Gastroesophageal sphincter (tissue), 4 donors: ENCODE results near the gene ABCG1. TPM values are rescaled to one million over a fixed set of nuclear protein-coding genes. Genes with fewer than 3 reads are reported as not detected.

ENCODE experiments used
- ATAC-seq: fragments of 150-250 bp; one replicate; pipeline ENCODE4 v1.9.1; 2016; ENCODE audit warnings: mild to moderate bottlenecking, moderate library complexity
- H3K27ac ChIP-seq, 4 donors: fragments of 200-600 bp; sonication (generic) in 3 of 4; 1 replicate in 3 of 4; 2 replicates in 1 of 4; pipeline ENCODE4 v1.5.1; 2016 to 2019
- H3K27me3 ChIP-seq: fragments of 200-600 bp; sonication (generic); one replicate; pipeline ENCODE4 v1.5.1; 2019
- H3K36me3 ChIP-seq, 2 donors: fragments of 200-600 bp; sonication (generic); one replicate each; pipeline ENCODE4 v1.5.1; 2019; ENCODE audit warnings: control low read depth in 1 of 2
- H3K4me1 ChIP-seq, 3 donors: fragments of 200-600 bp; sonication (generic); 1 replicate in 2 of 3; 2 replicates in 1 of 3; pipeline ENCODE4 v1.5.1; 2016 to 2019; ENCODE audit warnings: control low read depth in 2 of 3
- H3K4me3 ChIP-seq, 2 donors: fragments of 200-600 bp; sonication (generic); one replicate each; pipeline ENCODE4 v1.5.1; 2019; ENCODE audit warnings: mild to moderate bottlenecking in 1 of 2, moderate library complexity in 1 of 2
- H3K9me3 ChIP-seq, 3 donors: fragments of 200-600 bp; sonication (generic); one replicate each; pipeline ENCODE4 v1.5.1; 2017 to 2019; ENCODE audit warnings: control low read depth in 2 of 3
- EP300 ChIP-seq: sonication (generic); formaldehyde crosslinking; IDR thresholded peaks from one replicate; pipeline ENCODE4 v1.6.1; 2017; ENCODE audit warnings: antibody characterized with exemption, mild to moderate bottlenecking
- POLR2A ChIP-seq, 2 donors: fragments of 450-650 bp; IDR thresholded peaks; one replicate each; pipeline ENCODE4 v1.6.1; 2017; ENCODE audit warnings: antibody characterized with exemption in 2 of 2, mild to moderate bottlenecking in 2 of 2, moderate library complexity in 1 of 2
- POLR2AphosphoS5 ChIP-seq: sonication (generic); formaldehyde crosslinking; IDR thresholded peaks from one replicate; pipeline ENCODE4 v1.6.1; 2017; ENCODE audit warnings: antibody characterized with exemption
- WGBS, 2 donors: methylation state at CpG; one replicate each; pipeline ENCODE4 v1.1.5; 2018; ENCODE audit warnings: low coverage in 1 of 2; 5-methylcytosine and 5-hydroxymethylcytosine counted together
- total RNA-seq, 4 donors: library from RNA; depleted of rRNA; stranded (reverse); fragments of >200 nt; gene quantifications; one replicate each; pipeline ENCODE4 v1.1.0, GENCODE V29; 2016
- TF ChIP-seq, protein P1 (sequence below), 4 experiments: fragments of 200-600 bp in 2 of 4; fragments of 450-650 bp in 2 of 4; sonication (generic) in 1 of 4; IDR thresholded peaks; one replicate each; pipeline ENCODE4 v1.5.1; 2017 to 2019; ENCODE audit warnings: antibody characterized with exemption in 4 of 4, mild to moderate bottlenecking in 2 of 4, moderate library complexity in 2 of 4

The ABCG1 gene
- total RNA-seq, 4 donors from 2014 or later, result 15.9 to 21.8 (median 18.0) TPM

DNA sequence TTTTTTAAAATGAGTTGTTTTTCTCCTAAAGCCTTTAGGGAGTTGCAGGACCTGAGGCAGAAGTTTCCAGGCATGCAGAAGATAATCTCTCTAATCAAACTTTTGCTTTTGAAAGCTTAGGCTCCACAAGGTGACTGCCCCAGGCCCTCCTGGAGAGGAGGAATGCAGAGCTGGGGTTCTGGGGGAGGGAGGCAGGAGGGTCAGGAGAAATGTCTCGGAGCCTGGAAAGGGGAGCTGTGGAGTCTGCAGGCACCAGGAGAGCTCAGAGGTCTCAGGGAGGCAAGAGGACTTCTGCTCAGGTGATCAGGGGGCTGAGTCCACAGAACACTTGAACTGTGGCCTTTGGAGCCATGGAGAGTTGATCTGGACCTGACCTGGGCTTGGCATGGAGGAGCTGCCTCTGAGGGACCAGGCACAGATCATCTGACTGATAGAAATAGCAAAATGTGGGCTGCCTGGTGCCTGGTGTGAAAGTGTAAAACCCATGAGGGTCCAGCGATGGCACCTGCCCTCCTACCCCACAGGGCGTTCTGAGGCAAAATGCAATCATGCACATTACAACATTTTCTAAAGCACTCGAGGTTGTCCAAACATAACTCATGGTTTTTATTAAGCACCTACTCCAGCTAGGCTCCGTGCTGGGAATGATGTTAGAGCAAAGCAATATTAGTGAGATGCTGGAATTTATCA, 10.0 kb upstream of the ABCG1 start:
- TF ChIP-seq EP300 (no peak), POLR2AphosphoS5 (no peak), POLR2A (IDR thresholded peaks at IDR 0.05) (no peak)
- TF ChIP-seq, protein P1, sequence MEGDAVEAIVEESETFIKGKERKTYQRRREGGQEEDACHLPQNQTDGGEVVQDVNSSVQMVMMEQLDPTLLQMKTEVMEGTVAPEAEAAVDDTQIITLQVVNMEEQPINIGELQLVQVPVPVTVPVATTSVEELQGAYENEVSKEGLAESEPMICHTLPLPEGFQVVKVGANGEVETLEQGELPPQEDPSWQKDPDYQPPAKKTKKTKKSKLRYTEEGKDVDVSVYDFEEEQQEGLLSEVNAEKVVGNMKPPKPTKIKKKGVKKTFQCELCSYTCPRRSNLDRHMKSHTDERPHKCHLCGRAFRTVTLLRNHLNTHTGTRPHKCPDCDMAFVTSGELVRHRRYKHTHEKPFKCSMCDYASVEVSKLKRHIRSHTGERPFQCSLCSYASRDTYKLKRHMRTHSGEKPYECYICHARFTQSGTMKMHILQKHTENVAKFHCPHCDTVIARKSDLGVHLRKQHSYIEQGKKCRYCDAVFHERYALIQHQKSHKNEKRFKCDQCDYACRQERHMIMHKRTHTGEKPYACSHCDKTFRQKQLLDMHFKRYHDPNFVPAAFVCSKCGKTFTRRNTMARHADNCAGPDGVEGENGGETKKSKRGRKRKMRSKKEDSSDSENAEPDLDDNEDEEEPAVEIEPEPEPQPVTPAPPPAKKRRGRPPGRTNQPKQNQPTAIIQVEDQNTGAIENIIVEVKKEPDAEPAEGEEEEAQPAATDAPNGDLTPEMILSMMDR (IDR thresholded peaks at IDR 0.05), result no peak
- 72% methylated on average over 4 of the region's 5 CpGs; no CpG with 5 or more reads in 1 of the 2 donors for WGBS, 2 donors
- ATAC-seq, result no peak

GRCh38 chr21:42209801-42210479, 9.0 kb upstream of the ABCG1 start:
- Histone ChIP-seq H3K36me3 (no peaks in the 10 kb centered on the region), H3K4me1 (no peaks in the 10 kb centered on the region), H3K27me3 (peaks cover 8% of the 10 kb centered on the region), H3K27ac (no peak overlapping the region), H3K4me3 (no peak overlapping the region), H3K9me3 (peaks cover 0 to 5% (median 0%) of the 10 kb centered on the region in 3 donors)
- ATAC-seq, result no peak
- TF ChIP-seq, protein P1 (IDR thresholded peaks at IDR 0.05), result no peak
- TF ChIP-seq POLR2A (IDR thresholded peaks at IDR 0.05), result no peak
- no peak for TF ChIP-seq EP300
- no peak for TF ChIP-seq POLR2AphosphoS5
- WGBS, 2 donors, result 44 to 57% methylated on average over 10 of the region's 11 CpGs

More for the DNA sequence above, 10.0 kb upstream of the ABCG1 start:
- Histone ChIP-seq H3K4me3 (no peak overlapping the region), H3K27ac (no peak overlapping the region), H3K36me3 (no peaks in the 10 kb centered on the region), H3K27me3 (peaks cover 8% of the 10 kb centered on the region), H3K9me3 (peaks cover 0 to 8% (median 0%) of the 10 kb centered on the region in 3 donors), H3K4me1 (no peaks in the 10 kb centered on the region)

GRCh38 chr21:42212266-42212665, 6.7 kb upstream of the ABCG1 start:
- Histone ChIP-seq H3K36me3 (no peaks in the 10 kb centered on the region), H3K27ac (no peak overlapping the region), H3K9me3 (no peaks in the 10 kb centered on the region), H3K4me1 (no peaks in the 10 kb centered on the region), H3K4me3 (no peak overlapping the region), H3K27me3 (peaks cover 8% of the 10 kb centered on the region)
- TF ChIP-seq POLR2A (IDR thresholded peaks at IDR 0.05) (no peak), POLR2AphosphoS5 (no peak), EP300 (no peak)
- TF ChIP-seq, protein P1 (IDR thresholded peaks at IDR 0.05), result no peak
- 71 to 100% methylated on average over 3 of the region's 3 CpGs for WGBS, 2 donors
- ATAC-seq, result no peak

GRCh38 chr21:42213082-42213774, 5.7 kb upstream of the ABCG1 start:
- no peak for ATAC-seq
- H3K9me3 ChIP-seq, result no peaks in the 10 kb centered on the region
- 38 to 83% methylated on average over 1 to 2 of the region's 5 CpGs for WGBS, 2 donors
- no peak overlapping the region for H3K27ac ChIP-seq
- peaks cover 0 to 2% (median 0%) of the 10 kb centered on the region in 3 donors for H3K4me1 ChIP-seq
- peaks cover 8% of the 10 kb centered on the region for H3K27me3 ChIP-seq
- TF ChIP-seq POLR2A (IDR thresholded peaks at IDR 0.05) (no peak), EP300 (no peak), POLR2AphosphoS5 (no peak)
- TF ChIP-seq, protein P1 (IDR thresholded peaks at IDR 0.05), result no peak
- H3K36me3 ChIP-seq, result no peaks in the 10 kb centered on the region
- H3K4me3 ChIP-seq, result no peak overlapping the region
